Measurements from ENCODE around the gene ID4.

GRCh38 chr6:19866173-19866984, 29.2 kb downstream of the ID4 start:
- no peak for TF ChIP-seq EP300 (IDR thresholded peaks at IDR 0.05; ENCODE audit: borderline replicate concordance)
- TF ChIP-seq CEBPB (IDR thresholded peaks at IDR 0.05): no peak
- no peak for TF ChIP-seq MAX (IDR thresholded peaks at IDR 0.05)
- no peak for TF ChIP-seq REST (IDR thresholded peaks at IDR 0.05; ENCODE audit: low read depth)
- no peak for TF ChIP-seq NFIC (IDR thresholded peaks at IDR 0.05)
- TF ChIP-seq RAD21 (IDR thresholded peaks at IDR 0.05; ENCODE audit: low read depth): no peak
- TF ChIP-seq USF1 (IDR thresholded peaks at IDR 0.05): no peak
- TF ChIP-seq FOXM1 (IDR thresholded peaks at IDR 0.05; ENCODE audit: borderline replicate concordance, low read depth): no peak
- no peak for TF ChIP-seq ZBTB7A (IDR thresholded peaks at IDR 0.05; ENCODE audit: low read depth)
- no peak for TF ChIP-seq TEAD4 (IDR thresholded peaks at IDR 0.05)
- no peak for TF ChIP-seq CREB1 (IDR thresholded peaks at IDR 0.05; ENCODE audit: low read depth)
- TF ChIP-seq TAF1 (IDR thresholded peaks at IDR 0.05; ENCODE audit: low read depth): no peak
- TF ChIP-seq YY1 (IDR thresholded peaks at IDR 0.05; ENCODE audit: low read depth): no peak

All from Ishikawa (cell line).